Right lobe of liver (tissue), 4 donors: Measurements from ENCODE around the gene SHISA4.
"Not testable (repeated sequence)": the region's sequence is repeated elsewhere in the genome, so short reads cannot be mapped to it uniquely, and the experiment has no call there.

Source experiments
- CTCF ChIP-seq, 4 donors: fragments of 200-600 bp in 3 of 4; fragments of 450-650 bp in 1 of 4; IDR thresholded peaks; one replicate each; pipeline versions ENCODE4 v1.5.1 to v1.8.0; 2016 to 2022; ENCODE audit warnings: antibody characterized with exemption in 4 of 4, mild to moderate bottlenecking in 2 of 4
- POLR2A ChIP-seq: fragments of 450-650 bp; IDR thresholded peaks from one replicate; pipeline ENCODE4 v1.6.1; 2017; ENCODE audit warnings: antibody characterized with exemption, mild to moderate bottlenecking
- donor health status: DM: no; HTN: no; CAD: no.
- donor health status: DM: no; HTN: no; CAD: no.
- donor health status: DM: no; HTN: yes; CAD: no.

DNA sequence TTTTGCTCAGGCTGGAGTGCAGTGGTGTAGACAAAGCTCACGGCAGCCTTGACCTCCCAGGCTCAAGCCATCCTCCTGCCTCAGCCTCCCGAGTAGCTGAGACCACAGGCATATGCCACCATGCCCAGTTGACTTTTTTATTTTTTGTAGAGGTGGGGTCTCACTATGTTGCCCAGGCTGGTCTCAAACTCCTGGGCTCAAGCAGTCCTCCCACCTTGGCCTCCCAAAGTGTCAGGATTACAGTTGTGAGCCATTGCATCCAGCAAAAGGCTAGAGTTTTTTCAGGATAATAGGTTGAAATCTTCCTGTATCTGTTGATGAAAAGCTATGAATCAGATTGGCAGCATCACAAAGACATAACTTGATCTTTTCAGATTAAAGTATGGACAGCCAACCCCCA is 32.0 kb upstream of the SHISA4 start:
- not testable (repeated sequence) for TF ChIP-seq CTCF (IDR thresholded peaks at IDR 0.05); POLR2A
